Measurements from ENCODE around the gene WFDC5. TPM values are rescaled to one million over a fixed set of nuclear protein-coding genes. Genes with fewer than 3 reads are reported as not detected.

WFDC5 gene
- total RNA-seq, 4 donors from 2014 or later: not detected

DNA sequence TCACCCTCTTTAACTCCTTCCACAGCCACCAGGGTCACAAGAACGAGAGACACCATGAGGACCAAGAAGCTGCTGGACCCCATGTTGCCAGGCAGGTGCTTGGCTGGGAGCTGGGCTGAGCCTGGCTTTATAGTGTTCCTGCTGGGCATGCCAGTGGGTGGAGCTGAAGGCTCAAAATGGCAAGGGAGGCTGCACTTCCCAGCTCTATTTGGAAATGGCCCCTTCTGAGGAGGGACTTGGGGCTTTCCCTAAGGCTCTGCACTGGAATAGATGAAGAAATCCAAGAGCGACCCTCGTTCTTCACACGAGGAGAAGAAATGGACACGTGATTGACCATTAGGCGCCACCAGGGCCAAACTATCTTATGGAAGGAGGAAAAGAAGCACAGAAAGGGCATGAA, 9.4 kb upstream of the WFDC5 start, which contains the start of gene WFDC12:
TSS of gene WFDC12 (minus strand) at position 101 of the 400 bp plus-strand sequence. CDS start at position 83, 18 bp downstream.
- Histone ChIP-seq H3K27me3 (no peaks in the 10 kb centered on the region), H3K36me3 (no peaks in the 10 kb centered on the region), H3K4me3 (replicated peaks in 1 of 3) (no peak within 1 kb of the TSS), H3K27ac (no peak within 1 kb of the TSS), H3K4me1 (no peaks in the 10 kb centered on the region), H3K9me3 (no peaks in the 10 kb centered on the region)
- TF ChIP-seq, protein P1, sequence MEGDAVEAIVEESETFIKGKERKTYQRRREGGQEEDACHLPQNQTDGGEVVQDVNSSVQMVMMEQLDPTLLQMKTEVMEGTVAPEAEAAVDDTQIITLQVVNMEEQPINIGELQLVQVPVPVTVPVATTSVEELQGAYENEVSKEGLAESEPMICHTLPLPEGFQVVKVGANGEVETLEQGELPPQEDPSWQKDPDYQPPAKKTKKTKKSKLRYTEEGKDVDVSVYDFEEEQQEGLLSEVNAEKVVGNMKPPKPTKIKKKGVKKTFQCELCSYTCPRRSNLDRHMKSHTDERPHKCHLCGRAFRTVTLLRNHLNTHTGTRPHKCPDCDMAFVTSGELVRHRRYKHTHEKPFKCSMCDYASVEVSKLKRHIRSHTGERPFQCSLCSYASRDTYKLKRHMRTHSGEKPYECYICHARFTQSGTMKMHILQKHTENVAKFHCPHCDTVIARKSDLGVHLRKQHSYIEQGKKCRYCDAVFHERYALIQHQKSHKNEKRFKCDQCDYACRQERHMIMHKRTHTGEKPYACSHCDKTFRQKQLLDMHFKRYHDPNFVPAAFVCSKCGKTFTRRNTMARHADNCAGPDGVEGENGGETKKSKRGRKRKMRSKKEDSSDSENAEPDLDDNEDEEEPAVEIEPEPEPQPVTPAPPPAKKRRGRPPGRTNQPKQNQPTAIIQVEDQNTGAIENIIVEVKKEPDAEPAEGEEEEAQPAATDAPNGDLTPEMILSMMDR (IDR thresholded peaks at IDR 0.05): no peak
- TF ChIP-seq POLR2A (IDR thresholded peaks at IDR 0.05): no peak
- intact Hi-C loops (cut with DNase I): no loop called here
- WGBS, 2 donors: 87 to 89% methylated on average over 5 to 6 of the region's 6 CpGs
- no peak for DNase-seq

DNA sequence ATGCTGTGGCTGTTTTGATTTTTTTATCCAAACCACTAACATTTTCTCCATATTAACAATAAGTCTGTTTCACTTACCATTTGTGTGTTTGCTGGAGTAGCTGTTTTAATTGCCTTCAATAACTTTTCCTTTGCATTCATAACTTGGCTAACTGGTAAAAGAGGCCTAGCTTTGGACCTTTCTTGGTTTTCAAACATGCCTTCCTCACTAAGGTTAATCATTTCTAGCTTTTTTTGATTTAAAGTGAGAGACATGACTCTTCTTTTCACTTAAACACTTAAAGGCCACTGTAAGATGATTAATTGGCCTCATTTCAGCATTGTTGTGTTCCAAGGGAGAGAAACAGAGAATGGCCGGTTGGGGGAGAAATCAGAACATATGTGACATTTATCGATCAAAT, 6.4 kb upstream of the WFDC5 start:
- intact Hi-C loops (cut with DNase I): no loop called here
- Histone ChIP-seq H3K4me3 (replicated peaks in 1 of 3) (no peak overlapping the region), H3K27ac (no peak overlapping the region), H3K9me3 (no peaks in the 10 kb centered on the region), H3K27me3 (no peaks in the 10 kb centered on the region), H3K36me3 (no peaks in the 10 kb centered on the region), H3K4me1 (no peaks in the 10 kb centered on the region)
- no peak for DNase-seq
- 88 to 90% methylated on average over 2 of the region's 2 CpGs for WGBS, 2 donors
- TF ChIP-seq, protein P1 (IDR thresholded peaks at IDR 0.05): no peak
- no peak for TF ChIP-seq POLR2A (IDR thresholded peaks at IDR 0.05)

DNA sequence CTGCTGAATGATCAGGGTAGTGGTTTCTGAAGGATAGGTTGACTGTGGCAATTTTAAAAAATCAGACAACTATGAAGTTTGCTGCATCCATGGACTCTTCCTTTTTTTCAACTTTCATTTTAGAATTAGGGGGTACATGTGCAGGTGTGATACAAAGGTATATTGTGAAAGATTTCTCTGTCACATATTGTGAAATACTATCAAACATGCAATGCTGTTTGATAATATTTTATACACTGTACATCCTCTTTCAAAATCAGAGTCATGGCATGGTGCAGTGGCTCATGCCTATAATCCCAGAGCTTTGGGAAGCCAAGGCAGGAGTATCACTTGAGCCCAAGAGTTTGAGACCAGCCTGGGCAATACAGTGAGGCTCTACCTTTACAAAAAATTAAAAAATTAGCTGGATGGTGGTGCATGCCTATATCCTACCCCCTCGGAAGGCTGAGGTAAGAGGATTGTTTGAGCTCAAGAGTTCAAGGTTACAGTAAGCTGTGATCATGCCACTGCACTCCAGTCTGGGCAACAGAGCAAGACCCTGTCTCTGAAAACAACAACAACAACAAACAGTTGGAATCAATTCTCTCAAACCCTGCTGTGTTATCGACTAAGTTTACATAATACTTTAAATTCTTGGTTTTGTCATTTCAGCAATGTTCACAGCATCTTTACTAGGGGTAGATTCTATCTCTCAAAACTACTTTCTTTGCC, 4.7 kb upstream of the WFDC5 start:
- 82 to 83% methylated on average over 2 of the region's 2 CpGs for WGBS, 2 donors
- H3K27me3 ChIP-seq: no peaks in the 10 kb centered on the region

DNA sequence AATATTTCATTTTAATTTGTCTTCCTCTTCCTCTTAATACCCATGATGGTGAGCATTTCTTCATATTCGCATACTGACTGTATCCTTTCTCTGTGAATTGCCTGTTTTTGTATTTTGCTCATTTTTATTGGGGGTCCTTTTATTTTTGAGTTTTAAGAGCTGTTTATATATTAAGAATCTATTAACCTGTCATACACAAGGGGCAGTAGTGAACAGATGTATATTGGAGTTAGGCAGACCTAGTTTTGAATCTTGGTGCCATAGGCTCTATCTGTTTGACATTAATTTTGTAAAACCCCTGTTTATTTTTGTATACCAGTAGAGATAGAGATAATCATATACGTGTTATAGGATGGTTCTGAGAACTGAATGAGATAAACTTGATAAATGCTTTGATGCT, 3.1 kb upstream of the WFDC5 start:
- H3K27ac ChIP-seq: no peak overlapping the region
- H3K36me3 ChIP-seq: no peaks in the 10 kb centered on the region
- H3K27me3 ChIP-seq: no peaks in the 10 kb centered on the region
- H3K9me3 ChIP-seq: no peaks in the 10 kb centered on the region
- H3K4me3 ChIP-seq (replicated peaks in 1 of 3): no peak overlapping the region
- no peak for DNase-seq
- WGBS, 2 donors: 88 to 93% methylated on average over 2 of the region's 2 CpGs
- intact Hi-C loops (cut with DNase I): no loop called here
- TF ChIP-seq, protein P1 (IDR thresholded peaks at IDR 0.05): no peak
- TF ChIP-seq POLR2A (IDR thresholded peaks at IDR 0.05): no peak
- no peaks in the 10 kb centered on the region for H3K4me1 ChIP-seq

More for the DNA sequence above, 4.7 kb upstream of the WFDC5 start:
- DNase-seq: no peak
- Histone ChIP-seq H3K4me3 (replicated peaks in 1 of 3) (no peak overlapping the region), H3K36me3 (no peaks in the 10 kb centered on the region), H3K27ac (no peak overlapping the region), H3K4me1 (no peaks in the 10 kb centered on the region), H3K9me3 (no peaks in the 10 kb centered on the region)
- TF ChIP-seq, protein P1 (IDR thresholded peaks at IDR 0.05): no peak
- TF ChIP-seq POLR2A (IDR thresholded peaks at IDR 0.05): no peak
- intact Hi-C loops (cut with DNase I): no loop called here

DNA sequence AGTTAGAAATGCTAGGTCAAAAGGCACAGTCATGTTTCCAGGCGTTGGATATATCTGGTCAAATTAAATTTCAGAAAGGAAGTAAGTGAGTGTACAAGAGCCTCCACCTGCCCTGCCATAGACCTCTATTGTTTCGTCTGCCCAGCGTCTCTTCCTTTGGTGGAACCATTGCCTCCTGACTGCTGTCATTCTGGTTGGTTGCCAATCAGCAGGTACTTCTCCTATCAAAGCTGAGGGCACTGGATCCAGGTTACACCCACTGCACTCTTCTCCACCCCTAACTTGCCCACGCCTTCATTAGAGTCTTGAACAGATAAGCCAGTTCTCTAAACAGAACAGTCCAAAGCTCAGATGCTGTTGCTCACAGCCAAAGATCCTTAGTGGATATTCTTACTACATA, 2.6 kb upstream of the WFDC5 start:
- H3K27ac ChIP-seq: no peak overlapping the region
- DNase-seq: no peak
- no peak for TF ChIP-seq POLR2A (IDR thresholded peaks at IDR 0.05)
- TF ChIP-seq, protein P1 (IDR thresholded peaks at IDR 0.05): no peak
- 66 to 69% methylated on average over 4 of the region's 4 CpGs for WGBS, 2 donors
- intact Hi-C loops (cut with DNase I): no loop called here
- H3K4me3 ChIP-seq (replicated peaks in 1 of 3): no peak overlapping the region
- no peaks in the 10 kb centered on the region for H3K27me3 ChIP-seq
- no peaks in the 10 kb centered on the region for H3K36me3 ChIP-seq
- H3K9me3 ChIP-seq: no peaks in the 10 kb centered on the region
- H3K4me1 ChIP-seq: no peaks in the 10 kb centered on the region

Data from thyroid gland (tissue), 4 donors.